CD4-positive, CD25-positive, alpha-beta regulatory T cell (primary cell): ENCODE measurements around the gene RFFL. TPM values are rescaled to one million over a fixed set of nuclear protein-coding genes. Genes with fewer than 3 reads are reported as not detected.
A peak's percentile ranks its signal among the peaks of the same experiment; 100 is the strongest.
"Not testable (repeated sequence)": the region's sequence is repeated elsewhere in the genome, so short reads cannot be mapped to it uniquely, and the experiment has no call there.

Experiments
- ATAC-seq, 2 donors: fragments of 150-1000 bp; cut with Tn5 transposase; one replicate each; pipeline ENCODE4 v1.10.0; 2021; ENCODE audit warnings: low read depth in 2 of 2, moderate number of reproducible peaks in 2 of 2, moderate library complexity in 1 of 2
- DNase-seq, 3 donors: peaks; one replicate each; pipeline versions ENCODE4 v3.0.0 to v3.0.0-alpha.2; 2012 to 2022; ENCODE audit warnings: mixed read lengths in 1 of 3
- H3K27ac ChIP-seq: one replicate; pipeline ENCODE4 v1.7.0; 2013; ENCODE audit warnings: mild to moderate bottlenecking, low read length; ENCODE audit not compliant: insufficient read depth, poor library complexity, severe bottlenecking
- H3K27me3 ChIP-seq: one replicate; pipeline ENCODE4 v1.7.0; 2013; ENCODE audit warnings: low read length; ENCODE audit not compliant: control insufficient read depth, insufficient read depth
- H3K36me3 ChIP-seq: one replicate; pipeline ENCODE4 v1.7.0; 2013; ENCODE audit warnings: mild to moderate bottlenecking, low read length, moderate library complexity; ENCODE audit not compliant: control insufficient read depth, insufficient read depth
- H3K4me1 ChIP-seq: 2 replicates; pipeline ENCODE4 v1.7.0; 2013; ENCODE audit warnings: mild to moderate bottlenecking, low read length; ENCODE audit not compliant: insufficient read depth, control insufficient read depth, poor library complexity, severe bottlenecking
- H3K4me3 ChIP-seq: one replicate; pipeline ENCODE4 v1.7.0; 2013; ENCODE audit warnings: low read depth, mild to moderate bottlenecking, low read length, moderate library complexity
- H3K9me3 ChIP-seq, 2 experiments: 1 replicate in 1 of 2; 2 replicates in 1 of 2; pipeline ENCODE4 v1.7.0; 2013; ENCODE audit warnings: low read length in 2 of 2, mild to moderate bottlenecking in 1 of 2, moderate library complexity in 1 of 2; ENCODE audit not compliant: control insufficient read depth in 2 of 2
- H3K27ac Mint-ChIP-seq, 3 donors: one replicate each; pipeline ENCODE4 v1.8.0; 2020 to 2022; ENCODE audit warnings: mild to moderate bottlenecking in 3 of 3, mixed read lengths in 3 of 3, moderate library complexity in 2 of 3
- H3K27me3 Mint-ChIP-seq: one replicate; pipeline ENCODE4 v1.8.0; 2022; ENCODE audit warnings: mild to moderate bottlenecking, mixed read lengths
- H3K36me3 Mint-ChIP-seq: one replicate; pipeline ENCODE4 v1.8.0; 2020; ENCODE audit warnings: mixed read lengths
- H3K4me1 Mint-ChIP-seq, 4 donors: one replicate each; pipeline ENCODE4 v1.8.0; 2020 to 2022; ENCODE audit warnings: mixed read lengths in 4 of 4, mild to moderate bottlenecking in 1 of 4
- H3K4me3 Mint-ChIP-seq, 4 donors: one replicate each; pipeline ENCODE4 v1.8.0; 2020 to 2022; ENCODE audit warnings: mild to moderate bottlenecking in 4 of 4, mixed read lengths in 4 of 4, moderate library complexity in 3 of 4
- H3K9me3 Mint-ChIP-seq, 7 donors: one replicate each; pipeline ENCODE4 v1.8.0; 2020 to 2022; ENCODE audit warnings: mixed read lengths in 7 of 7, mild to moderate bottlenecking in 3 of 7, moderate library complexity in 2 of 7
- polyA plus RNA-seq, 4 donors: library from polyadenylated mRNA; unstranded; fragments of 300-500 nt; fragmentation: Illumina TruSeq; gene quantifications; one replicate each; pipeline ENCODE4 v1.2.3, GENCODE V29; 2021
- total RNA-seq: library from RNA; stranded (reverse); gene quantifications from one replicate; pipeline ENCODE4 v1.2.3, GENCODE V29; 2022

RFFL gene
- total and polyA plus RNA-seq, 5 donors from 2014 or later: 69.8 to 128 (median 82.9) TPM

- Mint-ChIP-seq H3K9me3 (no peaks in the 10 kb centered on the region), H3K27me3 (no peaks in the 10 kb centered on the region), H3K36me3 (peaks cover 30% of the 10 kb centered on the region), H3K4me1 (peaks cover 3 to 12% (median 8%) of the 10 kb centered on the region in 4 donors), H3K4me3 (no peak overlapping the region), H3K27ac (peak overlapping the region in 2 of 3 donors; percentile 10 to 76)
- H3K27me3 ChIP-seq: no peaks in the 10 kb centered on the region
- H3K27ac ChIP-seq: no peak overlapping the region
- ATAC-seq: no peak
- no peak overlapping the region for H3K4me3 ChIP-seq
- H3K9me3 ChIP-seq: no peaks in the 10 kb centered on the region
- no peak for DNase-seq
- peaks cover 7% of the 10 kb centered on the region for H3K4me1 ChIP-seq
- peaks cover 29% of the 10 kb centered on the region for H3K36me3 ChIP-seq
These were observed 60.5 kb downstream of the RFFL start for GRCh38 chr17:35002876-35003551.

- Mint-ChIP-seq H3K4me1 (peaks cover 0 to 8% (median 5%) of the 10 kb centered on the region in 4 donors), H3K36me3 (peaks cover 25% of the 10 kb centered on the region)
These were observed 62.0 kb downstream of the RFFL start for GRCh38 chr17:35001549-35001948.

GRCh38 chr17:35000965-35001364 lies 62.5 kb downstream of the RFFL start:
- DNase-seq, H3K9me3 Mint-ChIP-seq, H3K4me1 ChIP-seq, H3K4me1 Mint-ChIP-seq, ATAC-seq, H3K4me3 Mint-ChIP-seq, H3K4me3 ChIP-seq, H3K27me3 ChIP-seq, H3K9me3 ChIP-seq, H3K27ac ChIP-seq, H3K27me3 Mint-ChIP-seq: not testable (repeated sequence)
- H3K27ac Mint-ChIP-seq: peak overlapping the region in 2 of 3 donors; percentile 7 to 54
- H3K36me3 Mint-ChIP-seq: peaks cover 29% of the 10 kb centered on the region
- peaks cover 25% of the 10 kb centered on the region for H3K36me3 ChIP-seq

More at GRCh38 chr17:35001549-35001948, 62.0 kb downstream of the RFFL start:
- Mint-ChIP-seq H3K27me3 (no peaks in the 10 kb centered on the region), H3K27ac (peak overlapping the region; percentile 7 to 82 (median 52)), H3K4me3 (no peak overlapping the region), H3K9me3 (no peaks in the 10 kb centered on the region)
- Histone ChIP-seq H3K4me1 (peaks cover 8% of the 10 kb centered on the region), H3K27ac (no peak overlapping the region), H3K9me3 (no peaks in the 10 kb centered on the region), H3K4me3 (no peak overlapping the region), H3K36me3 (peaks cover 24% of the 10 kb centered on the region), H3K27me3 (no peaks in the 10 kb centered on the region)
- ATAC-seq (no peak), DNase-seq (no peak)

GRCh38 chr17:34999456-34999855 lies 64.1 kb downstream of the RFFL start:
- H3K4me3 Mint-ChIP-seq: no peak overlapping the region
- DNase-seq (no peak), ATAC-seq (no peak)
- Histone ChIP-seq H3K27ac (no peak overlapping the region), H3K4me1 (peaks cover 8% of the 10 kb centered on the region), H3K36me3 (peaks cover 24% of the 10 kb centered on the region), H3K27me3 (no peaks in the 10 kb centered on the region), H3K4me3 (no peak overlapping the region), H3K9me3 (no peaks in the 10 kb centered on the region)
- H3K27ac Mint-ChIP-seq: peak overlapping the region in 2 of 3 donors; percentile 36 to 44
- no peaks in the 10 kb centered on the region for H3K9me3 Mint-ChIP-seq
- peaks cover 31% of the 10 kb centered on the region for H3K36me3 Mint-ChIP-seq
- peaks cover 0 to 6% (median 3%) of the 10 kb centered on the region in 4 donors for H3K4me1 Mint-ChIP-seq
- H3K27me3 Mint-ChIP-seq: no peaks in the 10 kb centered on the region

- peak; percentile 84 to 87 for ATAC-seq
- peak overlapping the region in 2 of 3 donors; percentile 74 to 88 for H3K27ac Mint-ChIP-seq
- Histone ChIP-seq H3K9me3 (no peaks in the 10 kb centered on the region), H3K27ac (no peak overlapping the region), H3K4me3 (no peak overlapping the region), H3K36me3 (peaks cover 28% of the 10 kb centered on the region), H3K27me3 (no peaks in the 10 kb centered on the region), H3K4me1 (peaks cover 8% of the 10 kb centered on the region)
- H3K27me3 Mint-ChIP-seq: no peaks in the 10 kb centered on the region
- H3K36me3 Mint-ChIP-seq: peaks cover 39% of the 10 kb centered on the region
- no peak overlapping the region for H3K4me3 Mint-ChIP-seq
- H3K4me1 Mint-ChIP-seq: peaks cover 0 to 10% (median 3%) of the 10 kb centered on the region in 4 donors
- peak; percentile 65 to 82 (median 78) for DNase-seq
- no peaks in the 10 kb centered on the region for H3K9me3 Mint-ChIP-seq
These were observed 65.3 kb downstream of the RFFL start for GRCh38 chr17:34998205-34998604.

GRCh38 chr17:34997355-34997862 lies 66.1 kb downstream of the RFFL start:
- H3K36me3 Mint-ChIP-seq: peaks cover 41% of the 10 kb centered on the region
- ATAC-seq (no peak), DNase-seq (no peak)
- peaks cover 27% of the 10 kb centered on the region for H3K36me3 ChIP-seq
- no peaks in the 10 kb centered on the region for H3K9me3 Mint-ChIP-seq
- H3K27me3 ChIP-seq: no peaks in the 10 kb centered on the region
- H3K27ac ChIP-seq: no peak overlapping the region
- peaks cover 0 to 10% (median 6%) of the 10 kb centered on the region in 4 donors for H3K4me1 Mint-ChIP-seq
- no peak overlapping the region for H3K4me3 Mint-ChIP-seq
- no peak overlapping the region for H3K4me3 ChIP-seq
- no peaks in the 10 kb centered on the region for H3K9me3 ChIP-seq
- H3K4me1 ChIP-seq: peaks cover 8% of the 10 kb centered on the region
- H3K27ac Mint-ChIP-seq: no peak overlapping the region
- H3K27me3 Mint-ChIP-seq: no peaks in the 10 kb centered on the region

GRCh38 chr17:34996422-34997285 lies 66.9 kb downstream of the RFFL start:
- Mint-ChIP-seq H3K27me3 (no peaks in the 10 kb centered on the region), H3K36me3 (peaks cover 41% of the 10 kb centered on the region), H3K4me1 (peaks cover 0 to 10% (median 6%) of the 10 kb centered on the region in 4 donors), H3K9me3 (no peaks in the 10 kb centered on the region), H3K27ac (no peak overlapping the region), H3K4me3 (no peak overlapping the region)
- no peaks in the 10 kb centered on the region for H3K9me3 ChIP-seq
- no peak overlapping the region for H3K4me3 ChIP-seq
- H3K36me3 ChIP-seq: peaks cover 31% of the 10 kb centered on the region
- H3K27me3 ChIP-seq: no peaks in the 10 kb centered on the region
- ATAC-seq: no peak
- no peak overlapping the region for H3K27ac ChIP-seq
- H3K4me1 ChIP-seq: peaks cover 8% of the 10 kb centered on the region
- no peak for DNase-seq
